H9 (cell line): ENCODE measurements around the gene ITPKB. TPM values are rescaled to one million over a fixed set of nuclear protein-coding genes. Genes with fewer than 3 reads are reported as not detected.

Experiments
- DNase-seq: peaks from one replicate; pipeline ENCODE4 v3.0.0-alpha.2; 2017
- H2AFZ ChIP-seq: one replicate; pipeline ENCODE4 v1.6.1; 2013; ENCODE audit warnings: mild to moderate bottlenecking, low read length, control low read depth, moderate library complexity
- H2AK5ac ChIP-seq: 2 replicates; pipeline ENCODE4 v1.6.1; 2013; ENCODE audit warnings: low read length, control low read depth, mixed read lengths; ENCODE audit not compliant: insufficient read length
- H2BK120ac ChIP-seq: one replicate; pipeline ENCODE4 v1.6.1; 2013; ENCODE audit warnings: low read depth, mild to moderate bottlenecking, low read length, control low read depth, inconsistent platforms; ENCODE audit not compliant: poor library complexity, severe bottlenecking
- H2BK12ac ChIP-seq: 2 replicates; pipeline ENCODE4 v1.6.1; 2013; ENCODE audit warnings: low read length, control low read depth, mixed read lengths, low read depth; ENCODE audit not compliant: insufficient read length
- H2BK15ac ChIP-seq: 2 replicates; pipeline ENCODE4 v1.6.1; 2013; ENCODE audit warnings: low read depth, low read length, control low read depth
- H2BK20ac ChIP-seq: one replicate; pipeline ENCODE4 v1.6.1; 2013; ENCODE audit warnings: low read depth, mild to moderate bottlenecking, low read length, control low read depth, inconsistent platforms; ENCODE audit not compliant: poor library complexity, severe bottlenecking
- H2BK5ac ChIP-seq: 2 replicates; pipeline ENCODE4 v1.6.1; 2013; ENCODE audit warnings: low read length, control low read depth, mixed read lengths; ENCODE audit not compliant: insufficient read length
- H3K14ac ChIP-seq: 2 replicates; pipeline ENCODE4 v1.6.1; 2013; ENCODE audit warnings: low read length, control low read depth; ENCODE audit not compliant: insufficient read depth
- H3K18ac ChIP-seq: 2 replicates; pipeline ENCODE4 v1.6.1; 2013; ENCODE audit warnings: low read depth, mild to moderate bottlenecking, mixed read lengths, low read length, control low read depth; ENCODE audit not compliant: insufficient read length
- H3K23ac ChIP-seq: 2 replicates; pipeline ENCODE4 v1.6.1; 2013; ENCODE audit warnings: low read length, control low read depth, mixed read lengths, low read depth; ENCODE audit not compliant: insufficient read length
- H3K23me2 ChIP-seq: 2 replicates; pipeline ENCODE4 v1.6.1; 2013; ENCODE audit warnings: low read depth, mild to moderate bottlenecking, mixed read lengths, low read length, control low read depth; ENCODE audit not compliant: insufficient read length, poor library complexity, severe bottlenecking
- H3K27ac ChIP-seq: 2 replicates; pipeline ENCODE4 v1.5.1; 2013; ENCODE audit warnings: low read length, control low read depth, mixed read lengths, low read depth; ENCODE audit not compliant: insufficient read length
- H3K27me3 ChIP-seq: 2 replicates; pipeline ENCODE4 v1.6.1; 2013; ENCODE audit warnings: low read length, control low read depth, inconsistent platforms; ENCODE audit not compliant: insufficient read depth
- H3K4ac ChIP-seq: 2 replicates; pipeline ENCODE4 v1.6.1; 2013; ENCODE audit warnings: low read depth, mild to moderate bottlenecking, control low read depth, inconsistent platforms, low read length, moderate library complexity
- H3K4me1 ChIP-seq: 2 replicates; pipeline ENCODE4 v1.6.1; 2013; ENCODE audit warnings: low read length, control low read depth, inconsistent platforms; ENCODE audit not compliant: insufficient read depth
- H3K4me2 ChIP-seq: 2 replicates; pipeline ENCODE4 v1.6.1; 2013; ENCODE audit warnings: low read length, control low read depth, mixed read lengths; ENCODE audit not compliant: insufficient read length, insufficient read depth
- H3K56ac ChIP-seq: 2 replicates; pipeline ENCODE4 v1.6.1; 2013; ENCODE audit warnings: low read depth, mild to moderate bottlenecking, mixed read lengths, low read length, control low read depth; ENCODE audit not compliant: insufficient read length
- H3K79me1 ChIP-seq: 2 replicates; pipeline ENCODE4 v1.6.1; 2013; ENCODE audit warnings: low read depth, mild to moderate bottlenecking, moderate library complexity, low read length, control low read depth, inconsistent platforms; ENCODE audit not compliant: insufficient read depth, poor library complexity, severe bottlenecking
- H3K79me2 ChIP-seq: 2 replicates; pipeline ENCODE4 v1.6.1; 2013; ENCODE audit warnings: low read length, control low read depth, inconsistent platforms; ENCODE audit not compliant: insufficient read depth
- H3K9ac ChIP-seq: 2 replicates; pipeline ENCODE4 v1.6.1; 2013; ENCODE audit warnings: low read length, control low read depth, mixed read lengths; ENCODE audit not compliant: insufficient read length; ENCODE audit errors: extremely low read depth
- H3K9me3 ChIP-seq: one replicate; pipeline ENCODE4 v1.6.1; 2013; ENCODE audit warnings: low read depth, low read length, inconsistent platforms; ENCODE audit not compliant: control insufficient read depth
- H3T11ph ChIP-seq: one replicate; pipeline ENCODE4 v1.6.1; 2013; ENCODE audit warnings: mild to moderate bottlenecking, low read length, control low read depth, inconsistent platforms
- H4K20me1 ChIP-seq: one replicate; pipeline ENCODE4 v1.6.1; 2013; ENCODE audit not compliant: control insufficient read depth, insufficient read length, insufficient read depth
- H4K5ac ChIP-seq: 2 replicates; pipeline ENCODE4 v1.6.1; 2013; ENCODE audit warnings: low read depth, mild to moderate bottlenecking, mixed read lengths, low read length, control low read depth; ENCODE audit not compliant: insufficient read length
- H4K8ac ChIP-seq: replicated peaks from 2 replicates; pipeline ENCODE4 v1.6.1; 2013; ENCODE audit warnings: low read length, control low read depth, mixed read lengths, low read depth; ENCODE audit not compliant: insufficient read length
- H4K91ac ChIP-seq: 2 replicates; pipeline ENCODE4 v1.6.1; 2013; ENCODE audit warnings: low read depth, mild to moderate bottlenecking, moderate library complexity, mixed read lengths, low read length, control low read depth; ENCODE audit not compliant: insufficient read length
- H3K27ac Mint-ChIP-seq, 3 experiments: 2 replicates in 2 of 3; 3 replicates in 1 of 3; pipeline ENCODE4 v1.8.0; 2020 to 2021; ENCODE audit warnings: mixed read lengths in 3 of 3, mild to moderate bottlenecking in 1 of 3, moderate library complexity in 1 of 3
- H3K27me3 Mint-ChIP-seq: 2 replicates; pipeline ENCODE4 v1.8.0; 2021; ENCODE audit warnings: low read depth, mild to moderate bottlenecking, moderate library complexity, mixed read lengths
- H3K36me3 Mint-ChIP-seq, 3 experiments: 2 replicates in 2 of 3; 3 replicates in 1 of 3; pipeline ENCODE4 v1.8.0; 2020 to 2021; ENCODE audit warnings: low read depth in 3 of 3, mixed read lengths in 3 of 3; ENCODE audit not compliant: insufficient read depth in 1 of 3
- H3K4me1 Mint-ChIP-seq, 2 experiments: 2 replicates each; pipeline ENCODE4 v1.8.0; 2020; ENCODE audit warnings: mixed read lengths in 2 of 2
- H3K4me3 Mint-ChIP-seq, 2 experiments: 2 replicates in 1 of 2; 3 replicates in 1 of 2; pipeline ENCODE4 v1.8.0; 2020 to 2021; ENCODE audit warnings: mild to moderate bottlenecking in 2 of 2, mixed read lengths in 2 of 2, moderate library complexity in 1 of 2
- H3K9me3 Mint-ChIP-seq, 2 experiments: 2 replicates in 1 of 2; 3 replicates in 1 of 2; pipeline ENCODE4 v1.8.0; 2020; ENCODE audit warnings: mild to moderate bottlenecking in 2 of 2, mixed read lengths in 2 of 2, moderate library complexity in 1 of 2
- CTCF ChIP-seq: fragments of 200-600 bp; sonication (generic); conservative IDR thresholded peaks from 3 replicates; pipeline ENCODE4 v1.8.0; 2021; ENCODE audit warnings: antibody characterized with exemption, mild to moderate bottlenecking
- WGBS: extraction: QIAGEN DNeasy Blood & Tissue Kit; methylation state at CpG from one replicate; pipeline ENCODE4 v1.1.7; 2013; ENCODE audit warnings: missing lambda C conversion rate, low lambda C conversion rate, mixed read lengths; ENCODE audit not compliant: insufficient read length; ENCODE audit errors: extremely low coverage; 5-methylcytosine and 5-hydroxymethylcytosine counted together
- total RNA-seq: library from RNA; stranded (reverse); gene quantifications from 2 replicates; pipeline ENCODE4 v1.2.1, GENCODE V29; 2021

ITPKB gene
- total RNA-seq, 1 experiment from 2014 or later: 3.8 TPM

GRCh38 chr1:226762988-226763904 lies 24.2 kb upstream of the ITPKB start:
- H2BK12ac ChIP-seq: no peak overlapping the region
- Mint-ChIP-seq H3K27ac (peak overlapping the region; percentile 60 to 83 (median 65); a peak in 4 of 7 replicates), H3K36me3 (no peaks in the 10 kb centered on the region), H3K27me3 (no peaks in the 10 kb centered on the region), H3K4me3 (peak overlapping the region in 1 of 2 experiments; percentile 43; a peak in 3 of 5 replicates), H3K4me1 (peaks cover 35 to 40% of the 10 kb centered on the region in 2 experiments), H3K9me3 (peaks cover 0 to 2% of the 10 kb centered on the region in 2 experiments; a peak in 1 of 5 replicates)
- H3K9ac ChIP-seq: no peak overlapping the region
- no peaks in the 10 kb centered on the region for H3K79me1 ChIP-seq
- H2BK120ac ChIP-seq: no peak overlapping the region
- no peak overlapping the region for H2BK20ac ChIP-seq
- H3K4me2 ChIP-seq: peak overlapping the region; percentile 17
- H3K27me3 ChIP-seq: no peaks in the 10 kb centered on the region
- no peak overlapping the region for H4K91ac ChIP-seq
- peak; percentile 36; the same call in 2 of the 3 replicates for TF ChIP-seq CTCF
- no peaks in the 10 kb centered on the region for H3K9me3 ChIP-seq
- peak overlapping the region; percentile 6 for H2AFZ ChIP-seq
- no peak overlapping the region for H3K4ac ChIP-seq
- DNase-seq: no peak
- no peaks in the 10 kb centered on the region for H3K79me2 ChIP-seq
- no peak overlapping the region for H4K5ac ChIP-seq
- no peak overlapping the region for H4K8ac ChIP-seq
- H3K56ac ChIP-seq: no peak overlapping the region
- H3K4me1 ChIP-seq: peaks cover 12% of the 10 kb centered on the region; the same call in 1 of the 2 replicates
- WGBS: no CpG with 5 or more reads among the region's 7 CpGs
- H3K23me2 ChIP-seq: no peaks in the 10 kb centered on the region
- H2BK5ac ChIP-seq: no peak overlapping the region
- no peak overlapping the region for H3K18ac ChIP-seq
- no peak overlapping the region for H3T11ph ChIP-seq
- no peaks in the 10 kb centered on the region for H4K20me1 ChIP-seq
- no peak overlapping the region for H3K14ac ChIP-seq
- H2AK5ac ChIP-seq: no peak overlapping the region
- H3K23ac ChIP-seq: no peak overlapping the region
- no peak overlapping the region for H2BK15ac ChIP-seq
- no peak overlapping the region for H3K27ac ChIP-seq
